ENCODE results near the gene GPRC5B. TPM values are rescaled to one million over a fixed set of nuclear protein-coding genes. Genes with fewer than 3 reads are reported as not detected.

The GPRC5B gene
- total RNA-seq, 6 experiments from 2014 or later = 0.14 to 0.48 (median 0.29) TPM

DNA sequence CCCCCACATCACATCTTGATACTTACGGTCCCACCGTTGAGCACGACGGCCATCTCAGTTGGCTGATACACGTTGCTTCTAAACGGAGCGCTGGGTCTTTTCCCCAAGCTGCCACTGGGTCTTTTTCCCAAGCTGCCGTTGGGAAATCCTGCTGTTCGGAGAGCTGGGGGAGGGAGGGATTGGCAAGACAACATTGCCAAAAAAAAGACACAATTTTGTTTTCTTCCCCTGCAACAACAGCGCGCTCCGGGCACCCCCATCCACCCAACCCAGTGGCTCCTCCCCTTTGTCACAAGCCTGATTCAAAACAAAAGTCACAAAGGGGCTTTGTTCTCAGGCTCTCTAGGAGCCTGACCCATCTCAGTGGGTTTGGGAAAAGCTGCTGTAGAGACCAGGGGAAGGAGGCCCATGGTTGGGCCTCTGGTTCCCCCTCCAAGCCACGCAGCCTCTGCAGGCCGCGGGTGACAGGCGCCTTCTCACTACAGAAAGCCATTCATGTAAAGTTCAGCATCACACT lies 22.8 kb downstream of the GPRC5B start:
- Mint-ChIP-seq H3K36me3 (ENCODE audit: low read depth) (no peaks in the 10 kb centered on the region), H3K4me3 (no peak overlapping the region), H3K4me1 (ENCODE audit: low read depth) (no peaks in the 10 kb centered on the region), H3K27ac (no peak overlapping the region), H3K27me3 (ENCODE audit: insufficient read depth) (no peaks in the 10 kb centered on the region; the same call in 1 of the 2 replicates), H3K9me3 (no peaks in the 10 kb centered on the region)
- TF ChIP-seq, protein P1, sequence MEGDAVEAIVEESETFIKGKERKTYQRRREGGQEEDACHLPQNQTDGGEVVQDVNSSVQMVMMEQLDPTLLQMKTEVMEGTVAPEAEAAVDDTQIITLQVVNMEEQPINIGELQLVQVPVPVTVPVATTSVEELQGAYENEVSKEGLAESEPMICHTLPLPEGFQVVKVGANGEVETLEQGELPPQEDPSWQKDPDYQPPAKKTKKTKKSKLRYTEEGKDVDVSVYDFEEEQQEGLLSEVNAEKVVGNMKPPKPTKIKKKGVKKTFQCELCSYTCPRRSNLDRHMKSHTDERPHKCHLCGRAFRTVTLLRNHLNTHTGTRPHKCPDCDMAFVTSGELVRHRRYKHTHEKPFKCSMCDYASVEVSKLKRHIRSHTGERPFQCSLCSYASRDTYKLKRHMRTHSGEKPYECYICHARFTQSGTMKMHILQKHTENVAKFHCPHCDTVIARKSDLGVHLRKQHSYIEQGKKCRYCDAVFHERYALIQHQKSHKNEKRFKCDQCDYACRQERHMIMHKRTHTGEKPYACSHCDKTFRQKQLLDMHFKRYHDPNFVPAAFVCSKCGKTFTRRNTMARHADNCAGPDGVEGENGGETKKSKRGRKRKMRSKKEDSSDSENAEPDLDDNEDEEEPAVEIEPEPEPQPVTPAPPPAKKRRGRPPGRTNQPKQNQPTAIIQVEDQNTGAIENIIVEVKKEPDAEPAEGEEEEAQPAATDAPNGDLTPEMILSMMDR (IDR thresholded peaks at IDR 0.05) = no peak
- DNase-seq = no peak

GRCh38 chr16:19861133-19861532 lies 23.5 kb downstream of the GPRC5B start:
- Mint-ChIP-seq H3K4me1 (ENCODE audit: low read depth) (no peaks in the 10 kb centered on the region), H3K27ac (no peak overlapping the region), H3K36me3 (ENCODE audit: low read depth) (no peaks in the 10 kb centered on the region), H3K27me3 (ENCODE audit: insufficient read depth) (peaks cover 4% of the 10 kb centered on the region), H3K4me3 (no peak overlapping the region), H3K9me3 (no peaks in the 10 kb centered on the region)
- TF ChIP-seq, protein P1 (IDR thresholded peaks at IDR 0.05) = no peak
- no peak for DNase-seq

DNA sequence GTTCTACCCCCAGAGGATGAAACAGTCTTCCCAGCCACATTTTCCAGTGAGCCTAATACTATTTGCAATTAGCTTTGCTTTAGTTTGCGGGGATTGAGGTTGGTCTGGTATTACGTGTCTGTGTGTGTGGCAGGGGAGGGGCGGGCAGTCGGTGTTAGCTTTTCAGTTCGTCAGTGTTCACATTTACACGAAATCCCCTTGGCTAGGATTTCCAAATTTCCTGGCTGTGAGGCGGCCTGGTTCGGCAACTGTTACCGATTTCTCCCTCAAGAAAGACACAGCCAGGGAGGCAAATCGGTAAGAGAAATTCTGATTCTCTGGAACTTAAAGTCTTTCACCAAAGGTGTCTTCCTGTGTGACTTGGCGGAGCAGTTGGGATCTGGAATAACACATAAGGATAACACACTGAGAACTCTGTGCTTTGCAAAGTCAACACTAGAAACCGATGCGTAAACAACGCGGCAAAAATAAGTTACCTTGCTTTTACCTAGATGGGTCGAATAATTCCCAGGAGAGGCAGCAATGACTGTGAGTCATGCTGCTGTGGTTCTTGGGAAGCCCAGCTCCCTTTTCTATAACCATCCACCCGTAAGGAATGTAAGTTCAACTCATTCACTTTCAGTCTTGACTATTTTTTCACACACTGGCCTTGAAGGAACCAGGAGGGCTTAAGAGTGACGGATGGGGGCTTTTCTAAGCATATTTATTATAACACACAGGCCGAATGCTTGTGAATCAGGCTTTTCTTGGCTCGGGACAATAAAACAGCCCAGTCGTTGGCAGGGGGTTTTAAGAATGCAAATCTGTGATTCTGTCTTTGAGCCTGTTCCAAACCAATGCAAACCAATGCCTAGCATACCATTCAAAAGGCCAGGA lies 24.2 kb downstream of the GPRC5B start:
- TF ChIP-seq, protein P1 (IDR thresholded peaks at IDR 0.05) = no peak
- DNase-seq = no peak
- no peaks in the 10 kb centered on the region for H3K36me3 Mint-ChIP-seq (ENCODE audit: low read depth)
- H3K9me3 Mint-ChIP-seq = no peaks in the 10 kb centered on the region
- H3K27me3 Mint-ChIP-seq (ENCODE audit: insufficient read depth) = peaks cover 4% of the 10 kb centered on the region
- no peaks in the 10 kb centered on the region for H3K4me1 Mint-ChIP-seq (ENCODE audit: low read depth)
- no peak overlapping the region for H3K27ac Mint-ChIP-seq
- H3K4me3 Mint-ChIP-seq = no peak overlapping the region

GRCh38 chr16:19859603-19860002 lies 25.0 kb downstream of the GPRC5B start:
- H3K9me3 Mint-ChIP-seq = no peaks in the 10 kb centered on the region
- DNase-seq = no peak
- TF ChIP-seq, protein P1 (IDR thresholded peaks at IDR 0.05) = no peak
- no peak overlapping the region for H3K27ac Mint-ChIP-seq
- H3K4me1 Mint-ChIP-seq (ENCODE audit: low read depth) = no peaks in the 10 kb centered on the region
- no peak overlapping the region for H3K4me3 Mint-ChIP-seq
- peaks cover 4% of the 10 kb centered on the region for H3K27me3 Mint-ChIP-seq (ENCODE audit: insufficient read depth)
- H3K36me3 Mint-ChIP-seq (ENCODE audit: low read depth) = no peaks in the 10 kb centered on the region

GRCh38 chr16:19859166-19859565 lies 25.5 kb downstream of the GPRC5B start:
- no peaks in the 10 kb centered on the region for H3K36me3 Mint-ChIP-seq (ENCODE audit: low read depth)
- no peaks in the 10 kb centered on the region for H3K4me1 Mint-ChIP-seq (ENCODE audit: low read depth)
- DNase-seq = no peak
- H3K27ac Mint-ChIP-seq = no peak overlapping the region
- TF ChIP-seq, protein P1 (IDR thresholded peaks at IDR 0.05) = no peak
- peaks cover 8% of the 10 kb centered on the region for H3K27me3 Mint-ChIP-seq (ENCODE audit: insufficient read depth)
- H3K9me3 Mint-ChIP-seq = no peaks in the 10 kb centered on the region
- no peak overlapping the region for H3K4me3 Mint-ChIP-seq

Data from HFFc6 (cell line).